ENCODE measurements around the gene GAL3ST3.

GAL3ST3 gene

DNA sequence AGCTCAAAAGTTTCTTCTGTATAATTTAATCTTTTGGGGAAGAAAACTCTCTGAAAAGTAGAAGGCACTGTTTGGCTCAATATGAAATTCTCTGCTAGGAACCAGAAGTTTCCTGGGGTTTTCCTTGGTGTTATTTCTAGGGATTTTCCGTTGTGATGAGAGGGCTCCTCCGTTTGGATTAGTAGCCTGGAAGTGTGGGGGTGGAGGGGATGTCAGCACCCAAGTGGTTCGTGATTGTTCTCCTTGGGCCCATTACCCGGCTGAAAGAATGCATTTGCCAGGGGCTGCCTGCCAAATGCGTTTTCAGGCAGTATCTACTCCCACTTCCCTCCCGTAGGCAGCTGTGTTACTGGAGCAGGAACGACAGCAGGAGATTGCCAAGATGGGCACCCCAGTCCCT is 7.5 kb upstream of the GAL3ST3 start:
- CTCF ChIA-PET = interaction anchor here (0.6 to 0.7 kb wide), 3 partner anchors 11 to 330 kb away, joined by 3 read pairs; no protein-coding TSS in a partner anchor
- POLR2A ChIA-PET (ENCODE audit: low non-redundant PET) = interaction anchor here (0.7 kb wide), 1 partner anchor 20 kb away, joined by 7 read pairs; no protein-coding TSS in a partner anchor

GRCh38 chr11:66055021-66055420 is 6.1 kb upstream of the GAL3ST3 start:
- TF ChIP-seq, protein P1, sequence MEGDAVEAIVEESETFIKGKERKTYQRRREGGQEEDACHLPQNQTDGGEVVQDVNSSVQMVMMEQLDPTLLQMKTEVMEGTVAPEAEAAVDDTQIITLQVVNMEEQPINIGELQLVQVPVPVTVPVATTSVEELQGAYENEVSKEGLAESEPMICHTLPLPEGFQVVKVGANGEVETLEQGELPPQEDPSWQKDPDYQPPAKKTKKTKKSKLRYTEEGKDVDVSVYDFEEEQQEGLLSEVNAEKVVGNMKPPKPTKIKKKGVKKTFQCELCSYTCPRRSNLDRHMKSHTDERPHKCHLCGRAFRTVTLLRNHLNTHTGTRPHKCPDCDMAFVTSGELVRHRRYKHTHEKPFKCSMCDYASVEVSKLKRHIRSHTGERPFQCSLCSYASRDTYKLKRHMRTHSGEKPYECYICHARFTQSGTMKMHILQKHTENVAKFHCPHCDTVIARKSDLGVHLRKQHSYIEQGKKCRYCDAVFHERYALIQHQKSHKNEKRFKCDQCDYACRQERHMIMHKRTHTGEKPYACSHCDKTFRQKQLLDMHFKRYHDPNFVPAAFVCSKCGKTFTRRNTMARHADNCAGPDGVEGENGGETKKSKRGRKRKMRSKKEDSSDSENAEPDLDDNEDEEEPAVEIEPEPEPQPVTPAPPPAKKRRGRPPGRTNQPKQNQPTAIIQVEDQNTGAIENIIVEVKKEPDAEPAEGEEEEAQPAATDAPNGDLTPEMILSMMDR (conservative IDR thresholded peaks at IDR 0.05; ENCODE audit: low read depth) = no peak
- CTCF ChIA-PET = interaction anchor here (0.6 to 4.1 kb wide), 3 partner anchors 13 to 333 kb away, joined by 3 to 32 read pairs (median 3); no protein-coding TSS in a partner anchor
- DNase-seq (ENCODE audit: low spot score) = no peak
- POLR2A ChIA-PET (ENCODE audit: low non-redundant PET) = no interaction called here
- no peak overlapping the region for H3K27ac ChIP-seq

More for the DNA sequence above, 7.5 kb upstream of the GAL3ST3 start:
- no peak for DNase-seq (ENCODE audit: low spot score)
- no peak overlapping the region for H3K27ac ChIP-seq
- TF ChIP-seq, protein P1 (conservative IDR thresholded peaks at IDR 0.05; ENCODE audit: low read depth) = no peak

GRCh38 chr11:66052664-66052982 is 3.7 kb upstream of the GAL3ST3 start:
- H3K27ac ChIP-seq = peak overlapping the region; percentile 92
- ChIA-PET CTCF (interaction anchor here (0.7 to 4.1 kb wide), 3 partner anchors 15 to 159 kb away, joined by 3 to 32 read pairs (median 5); no protein-coding TSS in a partner anchor), POLR2A (ENCODE audit: low non-redundant PET) (interaction anchor here (0.8 to 1.1 kb wide), 3 partner anchors 10 to 38 kb away, joined by 4 to 13 read pairs (median 5); no protein-coding TSS in a partner anchor)
- no peak for DNase-seq (ENCODE audit: low spot score)
- TF ChIP-seq, protein P1 (conservative IDR thresholded peaks at IDR 0.05; ENCODE audit: low read depth) = no peak

DNA sequence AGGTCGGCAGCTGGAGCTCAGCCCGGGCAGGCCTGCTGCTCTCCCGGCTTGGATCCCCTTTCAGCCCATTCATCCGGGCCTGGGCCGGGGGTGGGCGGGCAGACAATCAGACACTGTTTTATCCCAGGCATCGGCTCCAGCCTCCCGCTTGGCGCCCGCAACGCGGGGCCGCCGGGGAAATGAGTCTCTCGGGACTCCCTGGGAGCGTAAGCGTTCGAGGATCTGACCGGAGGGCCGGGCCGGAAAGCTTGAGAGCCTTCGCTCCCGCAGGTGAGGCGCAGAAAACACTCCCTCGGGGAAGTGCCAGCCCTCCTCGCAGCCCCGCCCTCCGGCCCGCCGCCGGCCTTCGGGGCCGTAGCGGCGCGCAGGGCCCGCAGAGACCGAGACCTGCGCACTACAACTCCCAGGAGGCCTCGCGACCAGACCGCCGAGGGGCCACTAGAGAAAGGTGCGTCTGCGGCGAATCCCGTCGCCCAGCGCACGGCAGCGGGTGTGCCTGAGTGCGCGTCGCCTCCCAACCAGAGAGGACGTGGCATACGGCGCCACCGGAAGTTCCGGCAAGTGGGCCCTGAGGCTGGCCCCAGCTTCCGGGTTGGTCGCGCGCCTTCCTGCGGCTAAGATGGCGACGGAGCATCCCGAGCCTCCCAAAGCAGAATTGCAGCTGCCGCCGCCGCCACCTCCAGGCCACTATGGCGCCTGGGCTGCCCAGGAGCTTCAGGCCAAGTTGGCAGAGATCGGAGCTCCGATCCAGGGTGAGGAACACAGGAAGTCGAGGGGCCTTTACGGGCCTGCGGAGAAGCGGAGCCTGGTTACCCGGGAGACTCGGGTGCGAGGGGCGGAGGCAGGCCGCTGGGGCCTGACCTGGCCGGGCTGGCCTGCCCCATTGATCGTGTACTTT is 3.1 kb upstream of the GAL3ST3 start, which contains the start of gene SF3B2:
Gene SF3B2, plus strand, starts transcription at position 599 of the 898 bp plus-strand sequence. Its CDS starts 21 bp downstream, at position 620.
- CTCF ChIA-PET = interaction anchor here (0.7 to 4.1 kb wide), 3 partner anchors 16 to 158 kb away, joined by 3 to 32 read pairs (median 5); no protein-coding TSS in a partner anchor
- peak within 1 kb of the TSS; percentile 92 for H3K27ac ChIP-seq
- TF ChIP-seq, protein P1 (conservative IDR thresholded peaks at IDR 0.05; ENCODE audit: low read depth) = no peak
- peak; percentile 94 for DNase-seq (ENCODE audit: low spot score)
- POLR2A ChIA-PET (ENCODE audit: low non-redundant PET) = interaction anchor here (0.5 to 1.1 kb wide), 6 partner anchors 11 to 790 kb away, joined by 3 to 13 read pairs (median 5); partner anchors contain the start of gene POLA2

- DNase-seq (ENCODE audit: low spot score) = no peak
- POLR2A ChIA-PET (ENCODE audit: low non-redundant PET) = interaction anchor here (0.6 kb wide), 1 partner anchor 44 kb away, joined by 9 read pairs; no protein-coding TSS in a partner anchor
- TF ChIP-seq, protein P1 (conservative IDR thresholded peaks at IDR 0.05; ENCODE audit: low read depth) = no peak
- H3K27ac ChIP-seq = peak overlapping the region; percentile 92
- CTCF ChIA-PET = interaction anchor here (0.6 to 4.1 kb wide), 2 partner anchors 16 to 342 kb away, joined by 3 to 32 read pairs; no protein-coding TSS in a partner anchor
These were observed 2.4 kb upstream of the GAL3ST3 start for GRCh38 chr11:66051371-66051765.

GRCh38 chr11:66050581-66051231 is 1.7 kb upstream of the GAL3ST3 start:
- ChIA-PET CTCF (interaction anchor here (0.6 kb wide), 2 partner anchors 59 to 341 kb away, joined by 3 read pairs; no protein-coding TSS in a partner anchor), POLR2A (ENCODE audit: low non-redundant PET) (no interaction called here)
- TF ChIP-seq, protein P1 (conservative IDR thresholded peaks at IDR 0.05; ENCODE audit: low read depth) = no peak
- H3K27ac ChIP-seq = peak overlapping the region; percentile 92
- no peak for DNase-seq (ENCODE audit: low spot score)

Measured in RWPE1 (cell line).